ENCODE data around the gene IRX1.

GRCh38 chr5:3592298-3592697 lies 3.3 kb upstream of the IRX1 start:
- no peak for TF ChIP-seq GABPA (IDR thresholded peaks at IDR 0.05; ENCODE audit: low read depth)
- TF ChIP-seq, protein P1, sequence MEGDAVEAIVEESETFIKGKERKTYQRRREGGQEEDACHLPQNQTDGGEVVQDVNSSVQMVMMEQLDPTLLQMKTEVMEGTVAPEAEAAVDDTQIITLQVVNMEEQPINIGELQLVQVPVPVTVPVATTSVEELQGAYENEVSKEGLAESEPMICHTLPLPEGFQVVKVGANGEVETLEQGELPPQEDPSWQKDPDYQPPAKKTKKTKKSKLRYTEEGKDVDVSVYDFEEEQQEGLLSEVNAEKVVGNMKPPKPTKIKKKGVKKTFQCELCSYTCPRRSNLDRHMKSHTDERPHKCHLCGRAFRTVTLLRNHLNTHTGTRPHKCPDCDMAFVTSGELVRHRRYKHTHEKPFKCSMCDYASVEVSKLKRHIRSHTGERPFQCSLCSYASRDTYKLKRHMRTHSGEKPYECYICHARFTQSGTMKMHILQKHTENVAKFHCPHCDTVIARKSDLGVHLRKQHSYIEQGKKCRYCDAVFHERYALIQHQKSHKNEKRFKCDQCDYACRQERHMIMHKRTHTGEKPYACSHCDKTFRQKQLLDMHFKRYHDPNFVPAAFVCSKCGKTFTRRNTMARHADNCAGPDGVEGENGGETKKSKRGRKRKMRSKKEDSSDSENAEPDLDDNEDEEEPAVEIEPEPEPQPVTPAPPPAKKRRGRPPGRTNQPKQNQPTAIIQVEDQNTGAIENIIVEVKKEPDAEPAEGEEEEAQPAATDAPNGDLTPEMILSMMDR (IDR thresholded peaks at IDR 0.05; ENCODE audit: insufficient read depth, low read length), result no peak
- TF ChIP-seq POLR2AphosphoS5 (IDR thresholded peaks at IDR 0.05; ENCODE audit: low read depth), result no peak
- TF ChIP-seq REST (IDR thresholded peaks at IDR 0.05; ENCODE audit: insufficient replicate concordance, low read depth), result no peak
